HCT116 (cell line): Measurements from ENCODE around the gene CHSY1.

ENCODE experiments used
- CTCF ChIP-seq, 3 experiments: fragments of 200-600 bp in 1 of 3; sonication (generic) in 1 of 3; IDR thresholded peaks in 2 of 3; conservative IDR thresholded peaks in 1 of 3; 2 replicates each; pipeline ENCODE4 v1.5.1; 2012 to 2017; ENCODE audit warnings: low read depth in 2 of 3, low read length in 2 of 3, antibody characterized with exemption in 1 of 3, borderline replicate concordance in 1 of 3, control low read depth in 1 of 3, mild to moderate bottlenecking in 1 of 3, mixed read lengths in 1 of 3, mixed run types in 1 of 3, moderate library complexity in 1 of 3; ENCODE audit not compliant: insufficient read depth in 1 of 3
- EZH2 ChIP-seq: fragments of 200-600 bp; sonication (generic); IDR thresholded peaks from 2 replicates; pipeline ENCODE4 v1.6.1; 2017; ENCODE audit warnings: antibody characterized with exemption, mixed run types
- EZH2phosphoT487 ChIP-seq: fragments of 200-600 bp; IDR thresholded peaks from 2 replicates; pipeline ENCODE4 v1.6.1; 2018; ENCODE audit warnings: antibody characterized with exemption, borderline replicate concordance
- MAX ChIP-seq: IDR thresholded peaks from 2 replicates; pipeline ENCODE4 v1.6.1; 2012
- POLR2A ChIP-seq: IDR thresholded peaks from 2 replicates; pipeline ENCODE4 v1.7.0; 2011; ENCODE audit warnings: borderline replicate concordance; ENCODE audit not compliant: insufficient read depth, insufficient read length; ENCODE audit errors: extremely low read depth
- POLR2AphosphoS5 ChIP-seq: IDR thresholded peaks from 2 replicates; pipeline ENCODE4 v1.6.1; 2011; ENCODE audit warnings: mild to moderate bottlenecking, low read depth, low read length, moderate library complexity
- SIN3A ChIP-seq: IDR thresholded peaks from 2 replicates; pipeline ENCODE4 v1.6.1; 2012; ENCODE audit warnings: low read depth
- YY1 ChIP-seq: IDR thresholded peaks from 2 replicates; pipeline ENCODE4 v1.6.1; 2011; ENCODE audit warnings: low read length, low read depth, moderate library complexity, mild to moderate bottlenecking; ENCODE audit not compliant: insufficient replicate concordance; ENCODE audit errors: extremely low read depth
- ZBTB33 ChIP-seq: IDR thresholded peaks from 2 replicates; pipeline ENCODE4 v1.6.1; 2011; ENCODE audit warnings: mild to moderate bottlenecking, low read length, moderate library complexity; ENCODE audit not compliant: insufficient replicate concordance; ENCODE audit errors: extremely low read depth
- ZFX ChIP-seq: fragments of 450-650 bp; IDR thresholded peaks from 2 replicates; pipeline ENCODE4 v1.6.1; 2017

- TF ChIP-seq POLR2A = no peak
- peak in 2 of 3 experiments; percentile 61 to 63; a peak in 4 of 6 replicates for TF ChIP-seq CTCF (IDR thresholded peaks at IDR 0.05 in 2 of 3, conservative IDR thresholded peaks at IDR 0.05 in 1 of 3; ENCODE audit: borderline replicate concordance in 1 of 3, insufficient read depth in 1 of 3, low read depth in 2 of 3, low read length in 2 of 3)
- no peak for TF ChIP-seq YY1
- TF ChIP-seq EZH2 = no peak
- no peak for TF ChIP-seq EZH2phosphoT487
- no peak for TF ChIP-seq ZBTB33
- TF ChIP-seq SIN3A = no peak
- no peak for TF ChIP-seq MAX
- TF ChIP-seq POLR2AphosphoS5 = no peak
- no peak for TF ChIP-seq ZFX
Measured at GRCh38 chr15:101152914-101153313, 98.9 kb downstream of the CHSY1 start.
